Parathyroid adenoma (tissue), 2 donors: ENCODE data around the gene KATNB1.

ENCODE experiments used
- H2AFZ ChIP-seq: fragments of 300-600 bp; sonication (generic); one replicate; pipeline ENCODE4 v1.7.0; 2017; ENCODE audit warnings: antibody characterized with exemption, mild to moderate bottlenecking
- H3K27ac ChIP-seq: fragments of 300-600 bp; sonication (generic); one replicate; pipeline ENCODE4 v1.7.0; 2017
- H3K27me3 ChIP-seq: fragments of 300-600 bp; sonication (generic); one replicate; pipeline ENCODE4 v1.7.0; 2017; ENCODE audit warnings: low read length; ENCODE audit not compliant: control insufficient read depth, insufficient read depth
- H3K36me3 ChIP-seq: fragments of 300-600 bp; sonication (generic); one replicate; pipeline ENCODE4 v1.7.0; 2017; ENCODE audit warnings: low read length; ENCODE audit not compliant: control insufficient read depth, insufficient read depth
- H3K4me1 ChIP-seq: fragments of 300-600 bp; sonication (generic); one replicate; pipeline ENCODE4 v1.7.0; 2017; ENCODE audit warnings: control low read depth
- H3K4me2 ChIP-seq: fragments of 300-600 bp; sonication (generic); one replicate; pipeline ENCODE4 v1.7.0; 2017; ENCODE audit warnings: low read length
- H3K4me3 ChIP-seq: fragments of 300-600 bp; sonication (generic); one replicate; pipeline ENCODE4 v1.7.0; 2017; ENCODE audit warnings: low read depth, low read length
- H3K79me2 ChIP-seq: fragments of 300-600 bp; sonication (generic); one replicate; pipeline ENCODE4 v1.7.0; 2017; ENCODE audit warnings: control low read depth
- H3K9ac ChIP-seq: fragments of 300-600 bp; sonication (generic); one replicate; pipeline ENCODE4 v1.7.0; 2017; ENCODE audit warnings: mild to moderate bottlenecking
- H3K9me3 ChIP-seq: fragments of 300-600 bp; sonication (generic); one replicate; pipeline ENCODE4 v1.7.0; 2017; ENCODE audit warnings: low read length; ENCODE audit not compliant: control insufficient read depth
- TF ChIP-seq, protein P1 (sequence below): fragments of 300-600 bp; sonication (generic); IDR thresholded peaks from one replicate; pipeline ENCODE4 v1.7.0; 2017; ENCODE audit warnings: antibody characterized with exemption, mild to moderate bottlenecking
- donor health status: primary hyperparathyroidism.

KATNB1 gene

DNA sequence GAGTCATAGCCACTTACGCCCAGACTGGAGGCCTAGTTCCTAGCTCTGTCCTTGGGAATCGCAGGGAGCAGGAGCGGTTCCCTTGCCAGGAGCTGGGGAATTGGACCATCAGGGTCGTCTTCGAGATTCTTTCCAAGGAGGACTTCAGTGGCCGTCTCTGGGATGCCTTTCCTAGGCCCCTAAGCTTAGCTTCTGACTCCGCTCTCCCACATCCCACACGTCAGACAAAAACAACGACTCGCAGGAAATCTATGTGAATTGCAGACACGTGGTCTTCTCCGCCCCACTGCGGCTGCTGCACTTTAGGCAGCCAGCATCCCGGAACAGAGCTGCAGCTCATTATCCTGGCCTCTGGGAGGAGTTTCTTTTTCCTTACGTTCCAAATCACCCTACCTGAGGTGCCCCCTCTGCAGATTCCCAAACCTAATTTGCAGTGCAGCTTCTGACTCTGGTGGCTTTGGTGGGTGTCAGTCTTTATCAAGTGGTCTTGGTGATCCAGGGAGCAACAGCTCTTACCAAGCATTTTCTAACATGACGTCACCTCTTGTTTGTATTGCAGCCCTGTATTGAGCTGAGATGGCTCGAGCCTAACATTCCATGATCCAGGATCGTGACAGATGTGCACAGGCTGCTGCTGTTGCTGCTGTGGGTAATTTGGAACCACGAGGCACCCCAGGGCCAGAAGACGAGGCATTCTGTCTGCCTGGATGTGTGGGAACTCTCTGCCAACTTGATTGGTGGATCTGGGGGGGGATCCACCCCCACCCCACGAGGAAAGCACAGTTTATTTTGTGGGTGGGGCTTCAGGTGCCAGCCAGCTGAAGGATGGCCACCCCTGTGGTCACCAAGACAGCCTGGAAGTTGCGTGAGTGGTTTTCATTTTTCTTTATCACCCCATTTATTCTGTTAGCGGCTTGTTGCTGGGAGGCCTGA, 1.1 kb downstream of the KATNB1 start:
- Histone ChIP-seq H3K36me3 (no peaks in the 10 kb centered on the region), H3K9me3 (no peaks in the 10 kb centered on the region), H3K79me2 (peaks cover 11% of the 10 kb centered on the region), H3K27me3 (no peaks in the 10 kb centered on the region), H3K4me1 (peaks cover 5% of the 10 kb centered on the region), H3K27ac (peak overlapping the region; percentile 57), H3K4me2 (peak overlapping the region; percentile 91), H3K4me3 (peak overlapping the region; percentile 89), H2AFZ (peak overlapping the region; percentile 95), H3K9ac (no peak overlapping the region)
- TF ChIP-seq, protein P1, sequence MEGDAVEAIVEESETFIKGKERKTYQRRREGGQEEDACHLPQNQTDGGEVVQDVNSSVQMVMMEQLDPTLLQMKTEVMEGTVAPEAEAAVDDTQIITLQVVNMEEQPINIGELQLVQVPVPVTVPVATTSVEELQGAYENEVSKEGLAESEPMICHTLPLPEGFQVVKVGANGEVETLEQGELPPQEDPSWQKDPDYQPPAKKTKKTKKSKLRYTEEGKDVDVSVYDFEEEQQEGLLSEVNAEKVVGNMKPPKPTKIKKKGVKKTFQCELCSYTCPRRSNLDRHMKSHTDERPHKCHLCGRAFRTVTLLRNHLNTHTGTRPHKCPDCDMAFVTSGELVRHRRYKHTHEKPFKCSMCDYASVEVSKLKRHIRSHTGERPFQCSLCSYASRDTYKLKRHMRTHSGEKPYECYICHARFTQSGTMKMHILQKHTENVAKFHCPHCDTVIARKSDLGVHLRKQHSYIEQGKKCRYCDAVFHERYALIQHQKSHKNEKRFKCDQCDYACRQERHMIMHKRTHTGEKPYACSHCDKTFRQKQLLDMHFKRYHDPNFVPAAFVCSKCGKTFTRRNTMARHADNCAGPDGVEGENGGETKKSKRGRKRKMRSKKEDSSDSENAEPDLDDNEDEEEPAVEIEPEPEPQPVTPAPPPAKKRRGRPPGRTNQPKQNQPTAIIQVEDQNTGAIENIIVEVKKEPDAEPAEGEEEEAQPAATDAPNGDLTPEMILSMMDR, result no peak

DNA sequence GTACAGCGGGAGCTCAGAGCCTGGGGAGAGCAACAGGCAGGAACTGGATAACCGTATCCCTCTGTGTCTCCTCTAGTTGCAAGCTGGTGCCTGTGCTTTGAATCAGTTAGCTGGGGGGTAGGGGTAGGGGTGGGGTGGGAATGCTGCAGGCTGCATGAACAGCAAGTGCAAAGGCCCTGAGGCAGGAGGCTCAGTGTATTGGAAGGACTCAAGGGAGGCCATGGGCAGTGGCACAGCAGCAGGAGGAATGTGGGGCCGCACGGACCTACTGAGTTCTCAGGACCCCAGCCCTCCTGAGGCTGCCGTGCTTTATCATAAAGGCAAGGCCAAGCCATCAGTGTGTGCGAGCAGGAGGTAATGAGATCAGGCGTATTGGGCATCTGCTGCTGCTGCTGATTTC, 3.3 kb downstream of the KATNB1 start:
- Histone ChIP-seq H3K36me3 (no peaks in the 10 kb centered on the region), H3K27ac (no peak overlapping the region), H3K9ac (no peak overlapping the region), H3K4me1 (peaks cover 5% of the 10 kb centered on the region), H3K4me3 (no peak overlapping the region), H3K9me3 (no peaks in the 10 kb centered on the region), H3K79me2 (peaks cover 11% of the 10 kb centered on the region), H2AFZ (no peak overlapping the region), H3K27me3 (no peaks in the 10 kb centered on the region), H3K4me2 (no peak overlapping the region)
- TF ChIP-seq, protein P1, result no peak

DNA sequence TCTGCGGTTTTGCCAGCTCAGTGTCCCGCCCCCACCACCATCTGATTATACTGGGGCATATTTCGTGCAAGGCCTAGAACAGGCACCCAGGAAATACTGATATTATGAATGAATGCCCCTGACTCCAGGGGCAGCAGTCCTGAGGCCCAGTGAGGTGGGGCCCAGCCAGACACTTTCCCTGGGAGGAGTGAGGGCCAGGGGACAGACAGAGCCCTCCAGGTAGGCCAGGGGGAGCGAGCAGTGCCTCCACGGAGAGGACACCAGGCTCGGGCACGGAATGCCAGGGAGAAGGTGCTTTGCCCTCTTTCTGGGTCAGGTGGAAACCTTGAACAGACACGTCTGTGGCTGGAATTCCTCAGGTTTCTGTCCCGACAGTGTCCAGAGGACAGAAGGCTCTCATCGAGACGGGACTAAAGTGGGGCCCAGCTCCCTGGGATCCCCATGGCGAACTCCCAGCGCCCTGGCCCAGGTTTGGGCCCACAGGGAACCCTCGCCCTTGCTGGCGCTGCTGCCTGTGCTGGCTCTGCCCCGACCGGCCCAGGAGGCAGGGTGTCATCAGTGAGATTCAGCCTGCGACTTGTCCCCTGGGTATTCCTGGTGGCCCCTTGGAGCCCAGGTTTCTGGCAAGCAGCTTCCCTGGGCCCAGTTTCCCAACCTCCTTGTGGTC, 4.3 kb downstream of the KATNB1 start:
- Histone ChIP-seq H3K27me3 (no peaks in the 10 kb centered on the region), H3K36me3 (no peaks in the 10 kb centered on the region), H3K27ac (no peak overlapping the region)

DNA sequence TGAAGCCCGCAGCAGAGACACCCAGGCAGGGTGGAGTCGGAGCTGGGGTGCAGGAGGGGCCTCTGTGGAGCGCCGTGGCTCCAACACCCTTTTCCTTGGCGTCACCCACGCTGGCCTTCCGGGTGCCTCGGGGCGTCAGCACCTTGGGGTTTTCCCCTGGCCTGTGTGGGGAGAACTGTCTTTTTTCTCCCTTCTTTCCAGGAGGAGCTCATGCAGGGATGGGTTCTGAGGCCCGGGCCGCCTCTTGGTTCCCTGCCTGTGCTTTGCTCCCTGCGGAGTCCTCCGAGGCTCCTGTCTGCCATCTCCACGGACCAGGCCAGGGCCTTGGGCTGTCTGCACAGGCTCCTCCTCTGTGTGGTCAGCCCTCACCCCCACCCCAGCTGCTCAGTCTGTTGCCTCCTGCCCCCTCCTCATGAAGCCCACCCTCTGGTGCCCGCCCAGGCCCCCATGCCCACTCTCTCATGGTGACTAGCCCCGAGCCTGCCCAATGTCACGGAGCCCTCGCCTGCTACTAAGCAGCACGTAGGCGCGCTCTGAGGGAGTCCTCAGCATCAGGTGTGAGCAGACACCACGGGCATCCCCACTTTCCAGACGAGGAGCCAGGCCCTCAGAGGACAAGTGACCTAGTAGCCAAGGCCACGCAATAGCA, 5.0 kb downstream of the KATNB1 start:
- H3K4me1 ChIP-seq, result peaks cover 5% of the 10 kb centered on the region
- no peak overlapping the region for H3K9ac ChIP-seq
- H3K27ac ChIP-seq, result no peak overlapping the region
- H3K36me3 ChIP-seq, result no peaks in the 10 kb centered on the region
- TF ChIP-seq, protein P1, result no peak
- H2AFZ ChIP-seq, result no peak overlapping the region
- H3K79me2 ChIP-seq, result peaks cover 11% of the 10 kb centered on the region
- no peaks in the 10 kb centered on the region for H3K27me3 ChIP-seq
- no peak overlapping the region for H3K4me2 ChIP-seq
- H3K4me3 ChIP-seq, result no peak overlapping the region
- no peaks in the 10 kb centered on the region for H3K9me3 ChIP-seq

More for the DNA sequence above, 4.3 kb downstream of the KATNB1 start:
- no peak overlapping the region for H3K9ac ChIP-seq
- peaks cover 5% of the 10 kb centered on the region for H3K4me1 ChIP-seq
- peaks cover 11% of the 10 kb centered on the region for H3K79me2 ChIP-seq
- H2AFZ ChIP-seq, result no peak overlapping the region
- no peak overlapping the region for H3K4me3 ChIP-seq
- H3K9me3 ChIP-seq, result no peaks in the 10 kb centered on the region
- TF ChIP-seq, protein P1, result no peak
- H3K4me2 ChIP-seq, result no peak overlapping the region
